ENCODE data around the gene RXRG.

RXRG gene

DNA sequence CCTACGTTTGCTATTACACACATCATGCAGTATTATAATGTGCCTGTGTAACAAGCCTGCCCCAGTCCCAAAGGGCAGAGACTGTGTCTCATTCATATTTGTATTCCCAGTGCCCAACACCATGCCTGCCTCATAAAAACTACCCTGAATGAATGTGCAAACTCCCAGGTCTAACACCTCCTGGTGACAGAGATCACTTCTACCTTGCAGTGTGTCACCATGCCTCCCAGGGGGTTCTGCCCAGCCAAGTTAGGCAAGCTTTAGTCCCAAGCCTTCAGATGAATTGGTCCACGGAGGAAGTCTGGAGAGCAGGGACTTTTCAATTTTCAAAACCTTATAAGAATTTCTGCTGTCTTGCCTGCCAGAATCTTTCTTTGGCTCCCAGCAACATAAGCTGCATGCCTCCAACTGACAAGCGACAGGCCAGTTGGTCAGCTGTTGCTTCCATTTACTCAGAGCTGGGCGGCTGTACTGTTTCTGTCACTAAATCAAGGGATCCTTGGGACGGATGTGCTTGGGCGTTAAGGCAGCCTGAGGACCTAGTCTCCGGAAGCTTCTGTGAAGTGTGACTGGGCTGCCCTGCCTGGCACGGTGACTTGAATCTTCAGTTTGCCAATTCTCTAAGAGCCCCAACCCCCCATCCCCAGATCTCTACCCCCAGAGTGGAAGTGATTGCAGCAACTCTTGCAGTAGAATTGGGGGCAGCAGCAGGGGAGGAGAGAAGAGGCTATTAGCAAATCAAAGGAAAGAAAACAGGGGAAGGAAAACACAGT is 1.2 kb downstream of the RXRG start:
- H3K27me3 ChIP-seq (ENCODE audit: low read depth, low read length), result peaks cover 73% of the 10 kb centered on the region
- H3K4me2 ChIP-seq (ENCODE audit: low read length), result no peak overlapping the region

DNA sequence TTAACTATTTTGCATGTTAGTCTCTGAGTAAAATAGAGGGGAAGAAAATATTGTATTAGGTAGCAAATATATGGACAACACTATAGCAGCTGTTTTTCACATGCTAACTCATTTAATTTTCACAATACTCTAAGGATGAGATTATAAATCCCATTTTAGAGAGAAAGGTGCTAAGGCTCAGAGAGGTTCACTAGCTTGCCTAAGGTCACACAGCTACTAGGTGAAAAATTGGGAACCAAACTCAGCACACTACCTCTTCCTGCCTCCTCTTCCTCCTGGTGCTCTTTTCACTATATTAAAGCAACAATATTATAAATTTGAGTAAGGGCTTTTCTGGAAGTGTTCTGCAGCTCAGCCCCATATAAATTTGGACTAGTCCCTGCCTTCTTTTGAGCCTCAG is 2.3 kb downstream of the RXRG start:
- TF ChIP-seq, protein P1, sequence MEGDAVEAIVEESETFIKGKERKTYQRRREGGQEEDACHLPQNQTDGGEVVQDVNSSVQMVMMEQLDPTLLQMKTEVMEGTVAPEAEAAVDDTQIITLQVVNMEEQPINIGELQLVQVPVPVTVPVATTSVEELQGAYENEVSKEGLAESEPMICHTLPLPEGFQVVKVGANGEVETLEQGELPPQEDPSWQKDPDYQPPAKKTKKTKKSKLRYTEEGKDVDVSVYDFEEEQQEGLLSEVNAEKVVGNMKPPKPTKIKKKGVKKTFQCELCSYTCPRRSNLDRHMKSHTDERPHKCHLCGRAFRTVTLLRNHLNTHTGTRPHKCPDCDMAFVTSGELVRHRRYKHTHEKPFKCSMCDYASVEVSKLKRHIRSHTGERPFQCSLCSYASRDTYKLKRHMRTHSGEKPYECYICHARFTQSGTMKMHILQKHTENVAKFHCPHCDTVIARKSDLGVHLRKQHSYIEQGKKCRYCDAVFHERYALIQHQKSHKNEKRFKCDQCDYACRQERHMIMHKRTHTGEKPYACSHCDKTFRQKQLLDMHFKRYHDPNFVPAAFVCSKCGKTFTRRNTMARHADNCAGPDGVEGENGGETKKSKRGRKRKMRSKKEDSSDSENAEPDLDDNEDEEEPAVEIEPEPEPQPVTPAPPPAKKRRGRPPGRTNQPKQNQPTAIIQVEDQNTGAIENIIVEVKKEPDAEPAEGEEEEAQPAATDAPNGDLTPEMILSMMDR (IDR thresholded peaks at IDR 0.05; ENCODE audit: low read depth, low read length), result no peak
- no peak for TF ChIP-seq EZH2phosphoT487 (IDR thresholded peaks at IDR 0.05; ENCODE audit: low read depth)
- Histone ChIP-seq H3K4me3 (ENCODE audit: low read length) (no peak overlapping the region), H3K9ac (ENCODE audit: low read length) (no peak overlapping the region), H3K4me2 (ENCODE audit: low read length) (no peak overlapping the region), H3K9me3 (ENCODE audit: insufficient read depth, low read length) (no peaks in the 10 kb centered on the region), H4K20me1 (ENCODE audit: insufficient read depth, low read length) (no peaks in the 10 kb centered on the region), H3K27ac (ENCODE audit: low read length) (no peak overlapping the region), H2AFZ (ENCODE audit: low read depth, low read length) (no peak overlapping the region), H3K79me2 (ENCODE audit: low read length) (no peaks in the 10 kb centered on the region), H3K4me1 (ENCODE audit: low read length) (no peaks in the 10 kb centered on the region), H3K27me3 (ENCODE audit: low read depth, low read length) (peaks cover 80% of the 10 kb centered on the region), H3K36me3 (replicated peaks; ENCODE audit: low read depth, low read length) (no peaks in the 10 kb centered on the region)

More for the DNA sequence above, 1.2 kb downstream of the RXRG start:
- H3K4me1 ChIP-seq (ENCODE audit: low read length), result no peaks in the 10 kb centered on the region
- no peaks in the 10 kb centered on the region for H3K9me3 ChIP-seq (ENCODE audit: insufficient read depth, low read length)
- no peak overlapping the region for H3K4me3 ChIP-seq (ENCODE audit: low read length)
- no peaks in the 10 kb centered on the region for H3K36me3 ChIP-seq (replicated peaks; ENCODE audit: low read depth, low read length)
- H4K20me1 ChIP-seq (ENCODE audit: insufficient read depth, low read length), result no peaks in the 10 kb centered on the region
- H3K79me2 ChIP-seq (ENCODE audit: low read length), result no peaks in the 10 kb centered on the region
- TF ChIP-seq, protein P1 (IDR thresholded peaks at IDR 0.05; ENCODE audit: low read depth, low read length), result no peak
- TF ChIP-seq EZH2phosphoT487 (IDR thresholded peaks at IDR 0.05; ENCODE audit: low read depth), result no peak
- no peak overlapping the region for H3K27ac ChIP-seq (ENCODE audit: low read length)
- H2AFZ ChIP-seq (ENCODE audit: low read depth, low read length), result no peak overlapping the region
- H3K9ac ChIP-seq (ENCODE audit: low read length), result no peak overlapping the region

DNA sequence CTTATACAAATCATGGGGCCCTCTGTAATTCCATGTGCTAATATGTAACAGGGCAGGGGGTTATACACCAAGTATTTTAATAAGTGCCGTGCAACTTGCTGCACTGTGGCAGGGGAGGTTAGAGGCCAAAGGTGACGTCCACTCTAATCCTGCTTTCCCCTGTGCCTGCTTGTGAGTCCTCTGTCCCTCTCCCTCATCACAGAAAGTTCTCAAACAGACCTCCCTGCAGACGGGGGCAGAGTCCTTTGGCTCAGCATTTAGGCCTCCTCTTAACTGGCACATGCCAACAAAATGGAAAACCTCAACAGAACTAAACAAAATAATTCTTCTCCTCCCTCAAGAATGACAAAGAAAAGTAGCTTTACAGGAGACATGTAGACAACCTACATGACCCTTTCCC is 2.9 kb downstream of the RXRG start:
- no peaks in the 10 kb centered on the region for H3K4me1 ChIP-seq (ENCODE audit: low read length)
- H3K9me3 ChIP-seq (ENCODE audit: insufficient read depth, low read length), result no peaks in the 10 kb centered on the region
- no peaks in the 10 kb centered on the region for H3K79me2 ChIP-seq (ENCODE audit: low read length)
- no peak overlapping the region for H2AFZ ChIP-seq (ENCODE audit: low read depth, low read length)
- H3K4me3 ChIP-seq (ENCODE audit: low read length), result no peak overlapping the region
- no peak overlapping the region for H3K9ac ChIP-seq (ENCODE audit: low read length)
- TF ChIP-seq, protein P1 (IDR thresholded peaks at IDR 0.05; ENCODE audit: low read depth, low read length), result no peak
- no peak for TF ChIP-seq EZH2phosphoT487 (IDR thresholded peaks at IDR 0.05; ENCODE audit: low read depth)
- no peaks in the 10 kb centered on the region for H4K20me1 ChIP-seq (ENCODE audit: insufficient read depth, low read length)
- no peak overlapping the region for H3K4me2 ChIP-seq (ENCODE audit: low read length)
- H3K36me3 ChIP-seq (replicated peaks; ENCODE audit: low read depth, low read length), result no peaks in the 10 kb centered on the region
- no peak overlapping the region for H3K27ac ChIP-seq (ENCODE audit: low read length)
- H3K27me3 ChIP-seq (ENCODE audit: low read depth, low read length), result peaks cover 80% of the 10 kb centered on the region

DNA sequence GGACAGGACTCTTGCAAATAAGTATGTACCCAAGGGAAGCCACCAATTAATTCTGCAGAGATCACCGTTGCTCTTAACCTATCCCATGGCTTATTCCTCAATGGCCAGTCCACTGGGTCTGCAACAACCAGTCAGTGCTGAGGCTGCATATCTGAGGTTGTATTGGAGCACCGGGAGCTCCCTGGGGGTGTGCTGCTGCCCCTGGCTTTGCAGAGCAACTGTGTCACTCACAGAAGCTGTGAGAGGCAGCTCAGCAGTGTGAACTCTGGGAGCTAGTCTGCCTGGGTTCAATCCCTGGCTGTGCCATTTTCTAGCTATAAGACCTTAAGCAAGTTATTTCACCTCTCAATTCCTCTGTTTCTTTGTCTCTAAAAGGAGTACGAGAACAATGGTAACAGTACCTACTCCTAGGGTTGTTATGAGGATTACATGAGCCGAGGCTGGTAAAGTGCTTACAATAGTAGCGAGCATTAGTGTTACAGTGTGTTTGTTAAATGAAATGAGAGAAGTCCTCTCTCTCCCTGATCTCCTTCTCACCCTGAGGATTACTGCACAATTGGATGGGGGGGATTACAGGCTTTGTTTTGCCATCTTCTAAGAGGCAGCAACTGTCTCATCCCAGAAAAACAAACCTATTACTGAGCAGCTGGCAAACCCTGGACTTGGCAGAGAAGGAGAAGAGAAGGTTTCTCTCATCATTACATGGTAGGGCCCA is 3.6 kb downstream of the RXRG start:
- no peak overlapping the region for H3K4me2 ChIP-seq (ENCODE audit: low read length)
- H3K36me3 ChIP-seq (replicated peaks; ENCODE audit: low read depth, low read length), result no peaks in the 10 kb centered on the region
- H3K4me3 ChIP-seq (ENCODE audit: low read length), result no peak overlapping the region
- no peak overlapping the region for H3K27ac ChIP-seq (ENCODE audit: low read length)
- no peaks in the 10 kb centered on the region for H4K20me1 ChIP-seq (ENCODE audit: insufficient read depth, low read length)
- no peaks in the 10 kb centered on the region for H3K79me2 ChIP-seq (ENCODE audit: low read length)
- no peak overlapping the region for H3K9ac ChIP-seq (ENCODE audit: low read length)
- H3K27me3 ChIP-seq (ENCODE audit: low read depth, low read length), result peaks cover 81% of the 10 kb centered on the region
- no peaks in the 10 kb centered on the region for H3K9me3 ChIP-seq (ENCODE audit: insufficient read depth, low read length)
- H3K4me1 ChIP-seq (ENCODE audit: low read length), result no peaks in the 10 kb centered on the region
- H2AFZ ChIP-seq (ENCODE audit: low read depth, low read length), result no peak overlapping the region
- TF ChIP-seq, protein P1 (IDR thresholded peaks at IDR 0.05; ENCODE audit: low read depth, low read length), result no peak
- TF ChIP-seq EZH2phosphoT487 (IDR thresholded peaks at IDR 0.05; ENCODE audit: low read depth), result no peak
